Uterus (tissue), 4 donors: ENCODE measurements around the gene USF2. TPM values are rescaled to one million over a fixed set of nuclear protein-coding genes. Genes with fewer than 3 reads are reported as not detected.

Experiments used
- DNase-seq, 2 donors: peaks; one replicate each; pipeline ENCODE4 v3.0.0-alpha.2; 2019 to 2020
- H3K27ac ChIP-seq, 2 donors: fragments of 200-600 bp; sonication (generic); 1 replicate in 1 of 2; 2 replicates in 1 of 2; pipeline ENCODE4 v1.5.1; 2016 to 2018
- H3K27me3 ChIP-seq, 2 donors: fragments of 200-600 bp; sonication (generic); one replicate each; pipeline ENCODE4 v1.5.1; 2018 to 2019; ENCODE audit warnings: control low read depth in 1 of 2
- H3K36me3 ChIP-seq, 2 donors: fragments of 200-600 bp; sonication (generic); one replicate each; pipeline ENCODE4 v1.5.1; 2019; ENCODE audit warnings: control low read depth in 1 of 2
- H3K4me1 ChIP-seq, 2 donors: fragments of 200-600 bp; sonication (generic); one replicate each; pipeline ENCODE4 v1.5.1; 2018 to 2019; ENCODE audit warnings: control low read depth in 1 of 2
- H3K4me3 ChIP-seq, 2 donors: fragments of 200-600 bp; sonication (generic); 1 replicate in 1 of 2; 2 replicates in 1 of 2; pipeline ENCODE4 v1.5.1; 2018 to 2019; ENCODE audit warnings: mild to moderate bottlenecking in 1 of 2
- H3K9me3 ChIP-seq, 2 donors: fragments of 200-600 bp; sonication (generic); one replicate each; pipeline ENCODE4 v1.5.1; 2019; ENCODE audit warnings: control low read depth in 1 of 2
- POLR2A ChIP-seq, 2 donors: fragments of 450-650 bp; IDR thresholded peaks; one replicate each; pipeline ENCODE4 v1.6.1; 2016; ENCODE audit warnings: antibody characterized with exemption in 2 of 2, mild to moderate bottlenecking in 1 of 2, moderate library complexity in 1 of 2
- intact Hi-C: fragments of 100-400 bp; cut with DNase I; formaldehyde crosslinking; loops from one replicate; pipeline ENCODE4 v1.15.1; 2023; ENCODE audit warnings: low total_unique reads
- total RNA-seq, 4 donors: library from RNA; depleted of rRNA in 3 of 4; stranded (reverse); fragments of >200 nt in 3 of 4; gene quantifications; one replicate each; pipeline versions ENCODE4 v1.1.0 to v1.2.4, GENCODE V29; 2014 to 2023
- TF ChIP-seq, protein P1 (sequence below), 4 experiments: fragments of 200-600 bp in 2 of 4; fragments of 450-650 bp in 2 of 4; sonication (generic) in 2 of 4; IDR thresholded peaks; one replicate each; pipeline ENCODE4 v1.5.1; 2016 to 2019; ENCODE audit warnings: antibody characterized with exemption in 4 of 4, mild to moderate bottlenecking in 2 of 4, moderate library complexity in 1 of 4
- donor health status: DM: yes; HTN: yes; CAD: no.

The USF2 gene
- total RNA-seq, 4 donors from 2014 or later: 48.8 to 155 (median 87.5) TPM

DNA sequence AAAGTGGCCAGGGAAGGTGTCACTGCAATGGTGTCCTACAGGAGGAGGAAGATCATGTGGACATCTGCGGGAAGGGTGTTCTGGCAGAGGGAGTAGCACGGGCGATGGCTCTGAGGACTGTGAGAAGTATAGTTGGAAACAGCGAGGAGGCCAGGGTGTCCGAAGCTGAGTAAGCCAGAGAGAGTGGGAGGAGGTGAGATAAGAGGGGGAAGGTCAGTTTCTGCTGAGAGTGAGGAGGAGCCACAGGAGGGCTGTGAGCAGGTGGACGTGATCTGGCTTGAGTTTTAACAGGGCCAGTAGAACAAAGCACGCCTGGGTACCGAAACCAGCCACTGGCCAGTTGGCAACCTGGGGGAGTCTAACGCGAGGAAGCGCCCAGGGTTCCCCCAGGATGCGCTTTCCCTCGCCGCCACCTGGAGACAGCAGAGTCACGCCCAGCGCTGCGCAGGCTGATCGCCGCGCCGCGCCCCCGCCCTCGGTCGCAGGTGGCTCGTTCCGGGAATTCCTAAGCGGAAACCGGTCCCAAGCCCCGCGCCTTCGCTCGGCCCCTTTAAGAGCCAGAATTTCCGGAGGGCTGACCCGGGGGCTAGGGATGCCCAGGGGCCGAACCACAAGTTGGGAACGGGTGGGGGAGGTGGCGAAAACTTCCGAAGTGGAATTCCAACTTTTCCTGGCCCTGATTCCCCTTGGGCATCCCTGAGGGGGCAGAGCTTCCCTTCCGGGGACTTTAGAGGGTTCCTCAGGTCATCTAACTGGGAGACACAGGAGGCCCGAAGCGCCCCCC, 21.0 kb upstream of the USF2 start:
- TF ChIP-seq, protein P1, sequence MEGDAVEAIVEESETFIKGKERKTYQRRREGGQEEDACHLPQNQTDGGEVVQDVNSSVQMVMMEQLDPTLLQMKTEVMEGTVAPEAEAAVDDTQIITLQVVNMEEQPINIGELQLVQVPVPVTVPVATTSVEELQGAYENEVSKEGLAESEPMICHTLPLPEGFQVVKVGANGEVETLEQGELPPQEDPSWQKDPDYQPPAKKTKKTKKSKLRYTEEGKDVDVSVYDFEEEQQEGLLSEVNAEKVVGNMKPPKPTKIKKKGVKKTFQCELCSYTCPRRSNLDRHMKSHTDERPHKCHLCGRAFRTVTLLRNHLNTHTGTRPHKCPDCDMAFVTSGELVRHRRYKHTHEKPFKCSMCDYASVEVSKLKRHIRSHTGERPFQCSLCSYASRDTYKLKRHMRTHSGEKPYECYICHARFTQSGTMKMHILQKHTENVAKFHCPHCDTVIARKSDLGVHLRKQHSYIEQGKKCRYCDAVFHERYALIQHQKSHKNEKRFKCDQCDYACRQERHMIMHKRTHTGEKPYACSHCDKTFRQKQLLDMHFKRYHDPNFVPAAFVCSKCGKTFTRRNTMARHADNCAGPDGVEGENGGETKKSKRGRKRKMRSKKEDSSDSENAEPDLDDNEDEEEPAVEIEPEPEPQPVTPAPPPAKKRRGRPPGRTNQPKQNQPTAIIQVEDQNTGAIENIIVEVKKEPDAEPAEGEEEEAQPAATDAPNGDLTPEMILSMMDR (IDR thresholded peaks at IDR 0.05): peak; percentile 19 to 54 (median 34)
- no peak for TF ChIP-seq POLR2A (IDR thresholded peaks at IDR 0.05)
- peaks cover 0 to 7% of the 10 kb centered on the region in 2 donors for H3K27me3 ChIP-seq
- H3K9me3 ChIP-seq: no peaks in the 10 kb centered on the region
- intact Hi-C loops: no loop called here
- no peaks in the 10 kb centered on the region for H3K36me3 ChIP-seq
- peak overlapping the region; percentile 49 to 63 for H3K27ac ChIP-seq
- DNase-seq: no peak
- no peaks in the 10 kb centered on the region for H3K4me1 ChIP-seq
- peak overlapping the region; percentile 16 to 21 for H3K4me3 ChIP-seq

DNA sequence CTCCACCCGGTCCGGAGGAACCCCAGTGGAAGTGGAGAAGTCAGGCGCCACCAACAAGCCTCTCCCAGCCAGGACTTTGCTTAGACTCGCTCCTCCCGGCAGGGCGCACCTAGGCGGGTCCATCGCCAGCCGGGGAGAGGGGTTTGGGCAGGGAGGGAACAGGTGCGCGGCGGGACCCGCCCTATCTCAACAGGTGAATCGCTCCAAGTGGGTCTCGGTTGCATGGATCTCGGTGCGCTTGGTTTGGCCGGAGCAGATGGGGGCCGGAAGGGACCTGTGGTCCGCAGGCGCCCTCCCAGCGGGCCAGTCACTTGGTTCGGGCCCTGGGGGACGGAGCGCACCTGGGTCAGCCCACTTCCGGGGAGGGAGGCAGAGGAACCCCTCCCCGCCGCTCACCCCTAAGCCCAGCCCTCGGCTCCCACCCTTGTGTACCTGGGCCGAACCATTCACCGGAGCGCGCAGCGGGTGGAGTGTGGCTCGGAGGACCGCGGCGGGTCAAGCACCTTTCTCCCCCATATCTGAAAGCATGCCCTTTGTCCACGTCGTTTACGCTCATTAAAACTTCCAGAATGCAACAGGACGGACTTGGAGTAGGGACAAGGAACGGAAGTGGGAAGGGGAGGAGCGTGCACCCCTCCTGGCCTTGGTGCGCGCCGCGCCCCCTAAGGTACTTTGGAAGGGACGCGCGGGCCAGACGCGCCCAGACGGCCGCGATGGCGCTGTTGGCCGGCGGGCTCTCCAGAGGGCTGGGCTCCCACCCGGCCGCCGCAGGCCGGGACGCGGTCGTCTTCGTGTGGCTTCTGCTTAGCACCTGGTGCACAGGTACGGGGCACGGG, 20.2 kb upstream of the USF2 start, which contains the start of gene LSR:
Gene LSR, plus strand, starts transcription at position 693 of the 836 bp plus-strand sequence. Its CDS starts 21 bp downstream, at position 714.
- Histone ChIP-seq H3K27me3 (peaks cover 0 to 7% of the 10 kb centered on the region in 2 donors), H3K36me3 (no peaks in the 10 kb centered on the region), H3K4me3 (peak within 1 kb of the TSS; percentile 16 to 21), H3K9me3 (no peaks in the 10 kb centered on the region), H3K4me1 (no peaks in the 10 kb centered on the region), H3K27ac (peak within 1 kb of the TSS; percentile 49 to 63)
- no peak for DNase-seq
- intact Hi-C loops: no loop called here
- TF ChIP-seq, protein P1 (IDR thresholded peaks at IDR 0.05): no peak
- peak; percentile 40 to 53 for TF ChIP-seq POLR2A (IDR thresholded peaks at IDR 0.05)

DNA sequence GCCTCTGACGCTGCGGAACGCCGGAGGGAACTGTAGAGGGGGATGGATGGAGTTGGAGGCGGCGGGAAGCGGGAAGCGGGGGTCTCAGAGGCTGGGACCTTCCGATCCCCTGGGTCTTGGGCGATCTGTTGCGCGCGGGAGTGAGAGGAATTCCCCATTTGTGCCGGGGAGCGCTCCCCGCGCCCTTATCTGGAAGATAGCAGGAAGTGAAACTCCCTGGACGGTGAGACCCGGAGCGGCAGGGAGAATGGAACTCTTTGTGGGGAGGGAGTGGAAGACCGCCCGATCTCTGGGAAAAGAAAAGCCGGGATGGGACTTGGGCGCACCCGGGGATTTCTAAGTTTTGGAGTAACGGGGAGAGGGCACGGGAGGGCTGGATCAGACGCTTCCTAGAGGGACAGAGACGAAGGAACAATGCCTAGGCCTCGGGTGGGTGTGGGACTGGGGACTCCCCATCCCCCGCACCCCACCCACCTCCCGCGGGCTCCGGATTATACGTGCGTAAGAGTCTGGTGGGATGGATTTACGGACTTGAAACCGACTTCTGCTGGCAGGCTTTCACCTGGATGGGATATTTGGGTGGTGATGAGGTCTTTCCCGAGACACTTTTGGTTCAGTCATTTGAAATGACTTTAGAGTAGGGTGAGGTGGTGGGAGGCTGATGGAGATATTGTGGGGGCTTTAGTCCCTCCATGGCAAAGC, 19.5 kb upstream of the USF2 start:
- Histone ChIP-seq H3K9me3 (no peaks in the 10 kb centered on the region), H3K4me3 (peak overlapping the region; percentile 16 to 21), H3K36me3 (no peaks in the 10 kb centered on the region), H3K27ac (peak overlapping the region; percentile 49 to 63), H3K4me1 (no peaks in the 10 kb centered on the region), H3K27me3 (peaks cover 0 to 7% of the 10 kb centered on the region in 2 donors)
- intact Hi-C loops: no loop called here
- TF ChIP-seq POLR2A (IDR thresholded peaks at IDR 0.05): no peak
- TF ChIP-seq, protein P1 (IDR thresholded peaks at IDR 0.05): no peak
- no peak for DNase-seq

DNA sequence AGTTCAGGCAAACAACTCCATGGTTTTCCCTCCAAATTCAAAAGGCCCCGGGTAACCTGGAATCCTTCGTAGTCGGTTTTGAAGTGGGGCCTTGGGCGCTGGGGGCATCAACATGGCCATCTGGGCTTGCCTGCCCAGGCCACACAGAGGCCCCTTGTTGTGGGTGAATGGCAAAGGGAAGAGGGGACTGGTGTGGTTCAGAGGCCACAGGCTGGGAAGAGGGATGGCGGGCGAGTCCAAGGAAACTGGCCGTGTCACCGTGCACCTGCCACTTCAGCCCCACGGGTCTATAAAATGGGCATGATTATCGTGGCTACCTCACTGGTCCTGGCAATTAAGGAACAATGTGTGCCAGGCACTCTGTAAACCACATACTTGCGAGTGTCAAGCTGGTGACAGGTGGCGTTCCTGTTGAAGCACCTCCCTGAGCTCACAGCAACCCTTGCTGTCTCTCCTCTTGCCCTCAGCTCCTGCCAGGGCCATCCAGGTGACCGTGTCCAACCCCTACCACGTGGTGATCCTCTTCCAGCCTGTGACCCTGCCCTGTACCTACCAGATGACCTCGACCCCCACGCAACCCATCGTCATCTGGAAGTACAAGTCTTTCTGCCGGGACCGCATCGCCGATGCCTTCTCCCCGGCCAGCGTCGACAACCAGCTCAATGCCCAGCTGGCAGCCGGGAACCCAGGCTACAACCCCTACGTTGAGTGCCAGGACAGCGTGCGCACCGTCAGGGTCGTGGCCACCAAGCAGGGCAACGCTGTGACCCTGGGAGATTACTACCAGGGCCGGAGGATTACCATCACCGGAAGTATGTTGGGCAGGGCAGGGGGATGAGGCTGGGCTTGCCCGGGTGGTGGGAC, 18.7 kb upstream of the USF2 start:
- Histone ChIP-seq H3K27ac (no peak overlapping the region), H3K9me3 (no peaks in the 10 kb centered on the region), H3K4me3 (peak overlapping the region in 1 of 2 donors; percentile 21), H3K36me3 (no peaks in the 10 kb centered on the region), H3K4me1 (no peaks in the 10 kb centered on the region), H3K27me3 (peaks cover 0 to 7% of the 10 kb centered on the region in 2 donors)
- TF ChIP-seq, protein P1 (IDR thresholded peaks at IDR 0.05): no peak
- TF ChIP-seq POLR2A (IDR thresholded peaks at IDR 0.05): no peak
- no peak for DNase-seq
- intact Hi-C loops: no loop called here
